ENCODE results near the gene HTATIP2. TPM values are rescaled to one million over a fixed set of nuclear protein-coding genes. Genes with fewer than 3 reads are reported as not detected.

Gene HTATIP2
- polyA plus RNA-seq, 3 donors, result 31.5 to 108 (median 102) TPM

DNA sequence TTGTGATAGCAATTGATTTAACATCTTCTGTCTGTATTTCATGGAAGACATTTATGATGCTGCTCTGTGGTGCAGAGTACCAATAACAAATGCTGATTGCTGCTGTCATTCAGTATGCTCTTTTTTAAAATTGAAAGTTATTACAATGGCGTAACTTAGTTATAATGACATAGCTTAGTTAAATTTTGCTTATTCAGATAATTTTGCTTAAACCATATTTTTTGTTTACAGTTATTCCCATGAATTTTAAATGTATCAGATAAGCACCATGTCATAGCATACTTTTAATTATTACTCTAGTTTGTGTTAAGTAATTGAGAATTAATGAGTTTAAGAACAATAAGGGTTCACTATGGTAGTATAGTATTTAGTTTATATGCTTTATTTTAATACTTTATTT is 39.5 kb downstream of the HTATIP2 start:
- H3K27ac ChIP-seq (ENCODE audit: low read depth in 1 of 2, low read length in 2 of 2), result no peak overlapping the region
- intact Hi-C loops (cut with micrococcal nuclease), result no loop called here
- Mint-ChIP-seq H3K9me3 (no peaks in the 10 kb centered on the region), H3K36me3 (peaks cover 54 to 55% of the 10 kb centered on the region in 2 donors), H3K27ac (no peak overlapping the region), H3K4me3 (no peak overlapping the region), H3K27me3 (ENCODE audit: low read depth in 3 of 3) (peaks cover 0 to 1% (median 0%) of the 10 kb centered on the region in 3 donors), H3K4me1 (no peaks in the 10 kb centered on the region)
- no peaks in the 10 kb centered on the region for H3K9me3 ChIP-seq (replicated peaks in 1 of 2; ENCODE audit: control insufficient read depth in 1 of 2, insufficient read depth in 1 of 2, low read length in 2 of 2)
- no peak overlapping the region for H3K9ac ChIP-seq (ENCODE audit: insufficient read depth, low read length, poor library complexity, severe bottlenecking)
- DNase-seq, result no peak
- no peaks in the 10 kb centered on the region for H3K4me1 ChIP-seq (ENCODE audit: control insufficient read depth in 1 of 2, insufficient read depth in 2 of 2, low read length in 2 of 2)
- H4K20me1 ChIP-seq (ENCODE audit: insufficient read depth, low read length), result no peaks in the 10 kb centered on the region
- WGBS (ENCODE audit: insufficient coverage), result no CpG with 5 or more reads among the region's 1 CpG
- no peak overlapping the region for H3K4me2 ChIP-seq (replicated peaks; ENCODE audit: extremely low read depth, low read length, poor library complexity, severe bottlenecking)
- no peaks in the 10 kb centered on the region for H3K79me2 ChIP-seq (ENCODE audit: insufficient read depth, low read length)
- TF ChIP-seq, protein P1, sequence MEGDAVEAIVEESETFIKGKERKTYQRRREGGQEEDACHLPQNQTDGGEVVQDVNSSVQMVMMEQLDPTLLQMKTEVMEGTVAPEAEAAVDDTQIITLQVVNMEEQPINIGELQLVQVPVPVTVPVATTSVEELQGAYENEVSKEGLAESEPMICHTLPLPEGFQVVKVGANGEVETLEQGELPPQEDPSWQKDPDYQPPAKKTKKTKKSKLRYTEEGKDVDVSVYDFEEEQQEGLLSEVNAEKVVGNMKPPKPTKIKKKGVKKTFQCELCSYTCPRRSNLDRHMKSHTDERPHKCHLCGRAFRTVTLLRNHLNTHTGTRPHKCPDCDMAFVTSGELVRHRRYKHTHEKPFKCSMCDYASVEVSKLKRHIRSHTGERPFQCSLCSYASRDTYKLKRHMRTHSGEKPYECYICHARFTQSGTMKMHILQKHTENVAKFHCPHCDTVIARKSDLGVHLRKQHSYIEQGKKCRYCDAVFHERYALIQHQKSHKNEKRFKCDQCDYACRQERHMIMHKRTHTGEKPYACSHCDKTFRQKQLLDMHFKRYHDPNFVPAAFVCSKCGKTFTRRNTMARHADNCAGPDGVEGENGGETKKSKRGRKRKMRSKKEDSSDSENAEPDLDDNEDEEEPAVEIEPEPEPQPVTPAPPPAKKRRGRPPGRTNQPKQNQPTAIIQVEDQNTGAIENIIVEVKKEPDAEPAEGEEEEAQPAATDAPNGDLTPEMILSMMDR (IDR thresholded peaks at IDR 0.05), result no peak
- no peak overlapping the region for H2AFZ ChIP-seq (ENCODE audit: insufficient read depth, low read depth, low read length, poor library complexity, severe bottlenecking)
- H3K36me3 ChIP-seq (replicated peaks in 1 of 2; ENCODE audit: control insufficient read depth in 1 of 2, insufficient read depth in 2 of 2, low read length in 2 of 2), result peaks cover 43 to 83% of the 10 kb centered on the region in 2 donors
- no peaks in the 10 kb centered on the region for H3K27me3 ChIP-seq (ENCODE audit: control insufficient read depth in 2 of 2, insufficient read depth in 2 of 2, low read length in 2 of 2)
- H3K4me3 ChIP-seq (replicated peaks in 1 of 3; ENCODE audit: low read depth in 2 of 3, low read length in 3 of 3), result no peak overlapping the region

DNA sequence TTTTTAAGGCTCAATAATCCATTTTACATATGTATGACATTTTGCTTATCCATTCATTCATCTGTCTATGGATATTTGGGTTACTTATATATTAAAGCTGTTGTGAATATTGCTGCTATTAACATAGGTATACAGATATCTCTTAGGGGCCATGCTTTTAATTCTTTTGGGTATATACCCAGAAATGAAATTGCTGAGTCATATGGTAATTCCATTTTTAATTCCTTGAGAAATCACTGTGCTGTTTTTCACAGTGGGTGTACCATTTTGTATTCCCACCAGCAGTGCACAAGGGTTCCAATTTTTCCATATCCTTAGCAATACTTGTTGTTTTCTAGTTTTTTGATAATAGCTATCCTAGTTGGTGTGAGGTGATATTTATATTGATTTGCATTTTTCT is 43.0 kb downstream of the HTATIP2 start:
- intact Hi-C loops (cut with micrococcal nuclease), result no loop called here
- no peaks in the 10 kb centered on the region for H4K20me1 ChIP-seq (ENCODE audit: insufficient read depth, low read length)
- Mint-ChIP-seq H3K4me3 (no peak overlapping the region), H3K36me3 (peaks cover 56 to 59% of the 10 kb centered on the region in 2 donors), H3K27me3 (ENCODE audit: low read depth in 3 of 3) (no peaks in the 10 kb centered on the region), H3K4me1 (peaks cover 4% of the 10 kb centered on the region), H3K27ac (no peak overlapping the region), H3K9me3 (no peaks in the 10 kb centered on the region)
- H3K36me3 ChIP-seq (replicated peaks in 1 of 2; ENCODE audit: control insufficient read depth in 1 of 2, insufficient read depth in 2 of 2, low read length in 2 of 2), result peaks cover 47 to 83% of the 10 kb centered on the region in 2 donors
- no peak for DNase-seq
- H3K79me2 ChIP-seq (ENCODE audit: insufficient read depth, low read length), result no peaks in the 10 kb centered on the region
- H3K9ac ChIP-seq (ENCODE audit: insufficient read depth, low read length, poor library complexity, severe bottlenecking), result no peak overlapping the region
- H2AFZ ChIP-seq (ENCODE audit: insufficient read depth, low read depth, low read length, poor library complexity, severe bottlenecking), result no peak overlapping the region
- TF ChIP-seq, protein P1 (IDR thresholded peaks at IDR 0.05), result no peak
- no peak overlapping the region for H3K4me3 ChIP-seq (replicated peaks in 1 of 3; ENCODE audit: low read depth in 2 of 3, low read length in 3 of 3)
- H3K27me3 ChIP-seq (ENCODE audit: control insufficient read depth in 2 of 2, insufficient read depth in 2 of 2, low read length in 2 of 2), result no peaks in the 10 kb centered on the region
- H3K27ac ChIP-seq (ENCODE audit: low read depth in 1 of 2, low read length in 2 of 2), result no peak overlapping the region
- no peaks in the 10 kb centered on the region for H3K4me1 ChIP-seq (ENCODE audit: control insufficient read depth in 1 of 2, insufficient read depth in 2 of 2, low read length in 2 of 2)
- no peaks in the 10 kb centered on the region for H3K9me3 ChIP-seq (replicated peaks in 1 of 2; ENCODE audit: control insufficient read depth in 1 of 2, insufficient read depth in 1 of 2, low read length in 2 of 2)
- H3K4me2 ChIP-seq (replicated peaks; ENCODE audit: extremely low read depth, low read length, poor library complexity, severe bottlenecking), result no peak overlapping the region

Measured in CD14-positive monocyte (primary cell).